Measurements from ENCODE around the gene SHISAL2B.

DNA sequence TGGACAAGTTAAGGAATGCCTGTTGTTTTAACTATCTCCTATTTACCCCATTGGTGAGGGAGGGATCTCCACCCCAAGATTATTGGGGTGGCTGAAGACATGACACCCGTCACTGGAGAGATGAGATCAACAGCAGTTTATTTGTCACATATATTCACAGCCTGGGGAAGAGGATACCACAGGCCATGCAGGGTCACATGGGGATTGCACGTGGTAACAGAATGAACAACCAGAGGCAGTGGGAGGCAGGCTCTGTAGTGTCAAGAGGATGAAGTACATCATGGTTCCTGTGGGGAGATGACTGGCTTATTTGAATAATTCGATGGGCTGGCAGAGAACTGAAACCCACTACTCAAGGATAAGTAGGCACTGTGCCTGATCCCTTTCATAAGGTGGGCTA lies 18.6 kb upstream of the SHISAL2B start:
- no peak for TF ChIP-seq EP300 (IDR thresholded peaks at IDR 0.05)
- no peak for TF ChIP-seq POLR2A (IDR thresholded peaks at IDR 0.05)
- TF ChIP-seq CTCF (IDR thresholded peaks at IDR 0.05), result no peak
